Measurements from ENCODE around the gene TTC9.

Gene TTC9

GRCh38 chr14:70671652-70672644, 30.2 kb downstream of the TTC9 start:
- DNase-seq (ENCODE audit: low spot score in 2 of 2), result no peak
- H3K4me1 ChIP-seq, result no peaks in the 10 kb centered on the region
- no peaks in the 10 kb centered on the region for H3K9me3 ChIP-seq
- no peaks in the 10 kb centered on the region for H3K36me3 ChIP-seq (replicated peaks)
- H3K27me3 ChIP-seq (ENCODE audit: low read depth), result no peaks in the 10 kb centered on the region
- in situ Hi-C loops (cut with MboI; ENCODE audit: low sequenced_read_pairs), result no loop called here
- no peak overlapping the region for H3K4me3 ChIP-seq

- no peaks in the 10 kb centered on the region for H3K9me3 ChIP-seq
- no peaks in the 10 kb centered on the region for H3K27me3 ChIP-seq (ENCODE audit: low read depth)
- DNase-seq (ENCODE audit: low spot score in 2 of 2), result no peak
- H3K4me1 ChIP-seq, result no peaks in the 10 kb centered on the region
- H3K4me3 ChIP-seq, result no peak overlapping the region
- no peaks in the 10 kb centered on the region for H3K36me3 ChIP-seq (replicated peaks)
- in situ Hi-C loops (cut with MboI; ENCODE audit: low sequenced_read_pairs), result no loop called here
Measured at GRCh38 chr14:70677341-70677740, 35.6 kb downstream of the TTC9 start.

GRCh38 chr14:70680748-70681147, 39.0 kb downstream of the TTC9 start:
- in situ Hi-C loops (cut with MboI; ENCODE audit: low sequenced_read_pairs), result no loop called here
- DNase-seq (ENCODE audit: low spot score in 2 of 2), result no peak

GRCh38 chr14:70683983-70684382, 42.3 kb downstream of the TTC9 start:
- in situ Hi-C loops (cut with MboI; ENCODE audit: low sequenced_read_pairs), result no loop called here
- no peaks in the 10 kb centered on the region for H3K4me1 ChIP-seq
- H3K27me3 ChIP-seq (ENCODE audit: low read depth), result no peaks in the 10 kb centered on the region

More at GRCh38 chr14:70680748-70681147, 39.0 kb downstream of the TTC9 start:
- H3K9me3 ChIP-seq, result no peaks in the 10 kb centered on the region
- no peak overlapping the region for H3K4me3 ChIP-seq
- no peaks in the 10 kb centered on the region for H3K36me3 ChIP-seq (replicated peaks)
- no peaks in the 10 kb centered on the region for H3K4me1 ChIP-seq
- H3K27me3 ChIP-seq (ENCODE audit: low read depth), result no peaks in the 10 kb centered on the region

GRCh38 chr14:70685474-70686197, 43.9 kb downstream of the TTC9 start:
- H3K36me3 ChIP-seq (replicated peaks), result no peaks in the 10 kb centered on the region
- H3K27me3 ChIP-seq (ENCODE audit: low read depth), result no peaks in the 10 kb centered on the region
- no peaks in the 10 kb centered on the region for H3K4me1 ChIP-seq
- no peak overlapping the region for H3K4me3 ChIP-seq
- no peak for DNase-seq (ENCODE audit: low spot score in 2 of 2)
- in situ Hi-C loops (cut with MboI; ENCODE audit: low sequenced_read_pairs), result no loop called here
- H3K9me3 ChIP-seq, result no peaks in the 10 kb centered on the region

More at GRCh38 chr14:70683983-70684382, 42.3 kb downstream of the TTC9 start:
- H3K36me3 ChIP-seq (replicated peaks), result no peaks in the 10 kb centered on the region
- no peak overlapping the region for H3K4me3 ChIP-seq
- DNase-seq (ENCODE audit: low spot score in 2 of 2), result no peak
- no peaks in the 10 kb centered on the region for H3K9me3 ChIP-seq

GRCh38 chr14:70692210-70692609, 50.5 kb downstream of the TTC9 start:
- no peaks in the 10 kb centered on the region for H3K4me1 ChIP-seq
- no peaks in the 10 kb centered on the region for H3K36me3 ChIP-seq (replicated peaks)
- H3K9me3 ChIP-seq, result no peaks in the 10 kb centered on the region
- in situ Hi-C loops (cut with MboI; ENCODE audit: low sequenced_read_pairs), result no loop called here
- no peaks in the 10 kb centered on the region for H3K27me3 ChIP-seq (ENCODE audit: low read depth)
- DNase-seq (ENCODE audit: low spot score in 2 of 2), result no peak
- H3K4me3 ChIP-seq, result no peak overlapping the region

GRCh38 chr14:70696026-70696425, 54.3 kb downstream of the TTC9 start:
- Histone ChIP-seq H3K27me3 (ENCODE audit: low read depth) (peaks cover 4% of the 10 kb centered on the region; the same call in 1 of the 2 replicates), H3K9me3 (no peaks in the 10 kb centered on the region), H3K36me3 (replicated peaks) (no peaks in the 10 kb centered on the region), H3K4me1 (no peaks in the 10 kb centered on the region), H3K4me3 (no peak overlapping the region)
- in situ Hi-C loops (cut with MboI; ENCODE audit: low sequenced_read_pairs), result no loop called here
- DNase-seq (ENCODE audit: low spot score in 2 of 2), result no peak

- H3K27me3 ChIP-seq (ENCODE audit: low read depth), result peaks cover 17% of the 10 kb centered on the region; the same call in 1 of the 2 replicates
- no peak overlapping the region for H3K4me3 ChIP-seq
- DNase-seq (ENCODE audit: low spot score in 2 of 2), result no peak
- no peaks in the 10 kb centered on the region for H3K4me1 ChIP-seq
- H3K9me3 ChIP-seq, result no peaks in the 10 kb centered on the region
- in situ Hi-C loops (cut with MboI; ENCODE audit: low sequenced_read_pairs), result no loop called here
- H3K36me3 ChIP-seq (replicated peaks), result no peaks in the 10 kb centered on the region
Measured at GRCh38 chr14:70697701-70698100, 56.0 kb downstream of the TTC9 start.

GRCh38 chr14:70698288-70698687, 56.6 kb downstream of the TTC9 start:
- no peak for DNase-seq (ENCODE audit: low spot score in 2 of 2)
- in situ Hi-C loops (cut with MboI; ENCODE audit: low sequenced_read_pairs), result no loop called here
- no peak overlapping the region for H3K4me3 ChIP-seq

GRCh38 chr14:70699646-70700045, 57.9 kb downstream of the TTC9 start:
- peaks cover 17% of the 10 kb centered on the region; the same call in 1 of the 2 replicates for H3K27me3 ChIP-seq (ENCODE audit: low read depth)
- no peaks in the 10 kb centered on the region for H3K36me3 ChIP-seq (replicated peaks)
- H3K9me3 ChIP-seq, result no peaks in the 10 kb centered on the region
- DNase-seq (ENCODE audit: low spot score in 2 of 2), result no peak
- no peaks in the 10 kb centered on the region for H3K4me1 ChIP-seq
- no peak overlapping the region for H3K4me3 ChIP-seq
- in situ Hi-C loops (cut with MboI; ENCODE audit: low sequenced_read_pairs), result no loop called here

More at GRCh38 chr14:70698288-70698687, 56.6 kb downstream of the TTC9 start:
- Histone ChIP-seq H3K4me1 (no peaks in the 10 kb centered on the region), H3K27me3 (ENCODE audit: low read depth) (peaks cover 17% of the 10 kb centered on the region; the same call in 1 of the 2 replicates), H3K9me3 (no peaks in the 10 kb centered on the region), H3K36me3 (replicated peaks) (no peaks in the 10 kb centered on the region)

GRCh38 chr14:70700955-70701585, 59.4 kb downstream of the TTC9 start:
- in situ Hi-C loops (cut with MboI; ENCODE audit: low sequenced_read_pairs), result no loop called here
- no peak for DNase-seq (ENCODE audit: low spot score in 2 of 2)
- peaks cover 17% of the 10 kb centered on the region; the same call in 1 of the 2 replicates for H3K27me3 ChIP-seq (ENCODE audit: low read depth)
- H3K9me3 ChIP-seq, result no peaks in the 10 kb centered on the region
- H3K36me3 ChIP-seq (replicated peaks), result no peaks in the 10 kb centered on the region
- no peaks in the 10 kb centered on the region for H3K4me1 ChIP-seq
- H3K4me3 ChIP-seq, result no peak overlapping the region

- Histone ChIP-seq H3K9me3 (no peaks in the 10 kb centered on the region), H3K36me3 (replicated peaks) (no peaks in the 10 kb centered on the region), H3K4me1 (no peaks in the 10 kb centered on the region), H3K27me3 (ENCODE audit: low read depth) (peaks cover 17% of the 10 kb centered on the region; the same call in 1 of the 2 replicates), H3K4me3 (no peak overlapping the region)
- no peak for DNase-seq (ENCODE audit: low spot score in 2 of 2)
- in situ Hi-C loops (cut with MboI; ENCODE audit: low sequenced_read_pairs), result no loop called here
Measured at GRCh38 chr14:70701610-70702009, 59.9 kb downstream of the TTC9 start.

GRCh38 chr14:70702161-70702560, 60.4 kb downstream of the TTC9 start:
- no peak overlapping the region for H3K4me3 ChIP-seq
- H3K27me3 ChIP-seq (ENCODE audit: low read depth), result peaks cover 17% of the 10 kb centered on the region; the same call in 1 of the 2 replicates
- no peaks in the 10 kb centered on the region for H3K36me3 ChIP-seq (replicated peaks)
- no peak for DNase-seq (ENCODE audit: low spot score in 2 of 2)
- no peaks in the 10 kb centered on the region for H3K4me1 ChIP-seq
- H3K9me3 ChIP-seq, result no peaks in the 10 kb centered on the region
- in situ Hi-C loops (cut with MboI; ENCODE audit: low sequenced_read_pairs), result no loop called here

Data from HAP-1 (cell line).